ENCODE data around the gene PUM1. TPM values are rescaled to one million over a fixed set of nuclear protein-coding genes. Genes with fewer than 3 reads are reported as not detected.
A peak's percentile ranks its signal among the peaks of the same experiment; 100 is the strongest.

PUM1 gene
- total and polyA plus RNA-seq, 2 of the 8 experiments (the other 6 are each of a cell fraction or from before 2014, with no cell fraction given): 122 to 177 TPM

DNA sequence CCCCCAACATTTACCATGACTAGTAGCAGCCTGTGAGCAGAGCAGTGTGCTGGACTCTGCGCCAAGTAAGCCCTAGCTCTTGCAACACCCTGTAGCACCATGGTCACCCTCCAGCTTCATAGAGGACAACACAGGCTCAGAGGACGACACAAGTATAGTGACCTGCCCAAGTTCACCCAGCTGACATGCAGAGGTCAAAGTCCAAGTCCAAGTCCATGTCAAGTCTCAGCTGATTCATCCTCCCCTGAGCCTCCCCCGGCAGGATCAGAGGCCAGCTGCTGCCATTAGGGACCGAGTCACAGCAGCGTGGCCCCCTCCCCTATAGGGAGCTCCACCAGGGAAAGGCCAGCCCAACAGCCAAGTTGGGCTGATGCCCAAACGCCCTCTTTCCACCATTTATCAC, 172.8 kb downstream of the PUM1 start:
- Histone ChIP-seq H3K36me3 (ENCODE audit: control insufficient read depth in 2 of 4, insufficient read depth in 4 of 4, low read length in 3 of 4) (no peaks in the 10 kb centered on the region), H3K79me1 (ENCODE audit: low read depth, low read length) (peaks cover 6% of the 10 kb centered on the region), H3K56ac (replicated peaks; ENCODE audit: insufficient read length, low read depth, low read length) (no peak overlapping the region), H3K14ac (ENCODE audit: insufficient read length) (no peak overlapping the region), H4K8ac (ENCODE audit: extremely low read depth, insufficient read depth, low read length) (no peak overlapping the region), H3K23ac (ENCODE audit: insufficient read length) (no peak overlapping the region), H3K4me1 (replicated peaks in 1 of 4; ENCODE audit: control insufficient read depth in 3 of 4, insufficient read depth in 4 of 4, low read length in 3 of 4) (peaks cover 4 to 29% (median 17%) of the 10 kb centered on the region in 4 experiments), H4K5ac (ENCODE audit: insufficient read length, low read depth, low read length) (no peak overlapping the region), H3K4me2 (ENCODE audit: insufficient read depth in 1 of 2, low read depth in 2 of 2, low read length in 2 of 2) (no peak overlapping the region), H2AK5ac (ENCODE audit: low read depth, low read length) (peak overlapping the region; percentile 82; the same call in 1 of the 2 replicates), H3K27me3 (replicated peaks in 1 of 4; ENCODE audit: control insufficient read depth in 3 of 4, extremely low read depth in 1 of 4, insufficient read depth in 3 of 4, low read length in 3 of 4) (peaks cover 0 to 3% (median 0%) of the 10 kb centered on the region in 4 experiments; a peak in 1 of 7 replicates), H3K18ac (ENCODE audit: extremely low read depth, low read length) (no peak overlapping the region), H2BK12ac (ENCODE audit: low read depth, low read length) (no peak overlapping the region), H3K9ac (replicated peaks in 1 of 4; ENCODE audit: extremely low read depth in 1 of 4, low read depth in 3 of 4, low read length in 3 of 4) (no peak overlapping the region), H2BK5ac (ENCODE audit: low read depth, low read length) (peak overlapping the region; percentile 8; the same call in 1 of the 2 replicates), H2BK20ac (ENCODE audit: low read length) (no peak overlapping the region), H2BK15ac (ENCODE audit: low read length) (no peak overlapping the region), H3K9me3 (ENCODE audit: insufficient read depth in 2 of 2, low read depth in 1 of 2, low read length in 1 of 2) (no peaks in the 10 kb centered on the region), H2BK120ac (replicated peaks; ENCODE audit: low read depth, low read length) (no peak overlapping the region), H3K23me2 (ENCODE audit: low read depth, low read length) (peaks cover 7% of the 10 kb centered on the region; the same call in 1 of the 2 replicates), H4K91ac (replicated peaks; ENCODE audit: insufficient read length, low read length) (no peak overlapping the region), H3K4me3 (ENCODE audit: extremely low read depth in 1 of 4, insufficient read depth in 2 of 4, low read depth in 3 of 4, low read length in 4 of 4) (no peak overlapping the region), H3K4ac (replicated peaks; ENCODE audit: insufficient read length, low read depth, low read length) (no peak overlapping the region), H4K20me1 (replicated peaks in 1 of 2; ENCODE audit: control insufficient read depth in 1 of 2, insufficient read depth in 2 of 2, low read length in 2 of 2) (peaks cover 0 to 21% of the 10 kb centered on the region in 2 experiments), H2AFZ (ENCODE audit: low read length) (no peak overlapping the region), H3K79me2 (ENCODE audit: control insufficient read depth in 1 of 2, insufficient read depth in 2 of 2, low read length in 2 of 2) (no peaks in the 10 kb centered on the region; a peak in 1 of 4 replicates), H3K27ac (ENCODE audit: low read depth, low read length) (no peak overlapping the region; the same call in 1 of the 2 replicates)
- TF ChIP-seq RFX5 (IDR thresholded peaks at IDR 0.05; ENCODE audit: borderline replicate concordance, low read depth, low read length) (no peak), TEAD4 (IDR thresholded peaks at IDR 0.05; ENCODE audit: low read depth, low read length) (no peak)
- ChIA-PET POLR2A (ENCODE audit: partially characterized antibody) (interaction anchor here (1.2 to 1.5 kb wide), 3 partner anchors 13 to 89 kb away, joined by 3 to 6 read pairs (median 4); no protein-coding TSS in a partner anchor), CTCF (ENCODE audit: partially characterized antibody) (interaction anchor here (0.9 to 4.1 kb wide), 7 partner anchors 14 to 113 kb away, joined by 3 to 33 read pairs (median 7); no protein-coding TSS in a partner anchor)
- 89% methylated on average over 6 of the region's 6 CpGs; no CpG with 5 or more reads in 1 of the 2 experiments for WGBS, 2 experiments (ENCODE audit: extremely low coverage in 1 of 2, insufficient coverage in 1 of 2, insufficient read length in 1 of 2, insufficient replicate concordance in 2 of 2, low coverage in 1 of 2, low lambda C conversion rate in 2 of 2, missing lambda C conversion rate in 1 of 2)
- FAIRE-seq (no peak), DNase-seq (ENCODE audit: low read depth in 1 of 2, low spot score in 2 of 2) (no peak)

Data from H1 (cell line).